ENCODE results near the gene AHNAK. TPM values are rescaled to one million over a fixed set of nuclear protein-coding genes. Genes with fewer than 3 reads are reported as not detected.

Gene AHNAK
- total and polyA plus RNA-seq, 2 of the 8 experiments (the other 6 are each of a cell fraction or from before 2014, with no cell fraction given), result 2.0 to 5.8 TPM

DNA sequence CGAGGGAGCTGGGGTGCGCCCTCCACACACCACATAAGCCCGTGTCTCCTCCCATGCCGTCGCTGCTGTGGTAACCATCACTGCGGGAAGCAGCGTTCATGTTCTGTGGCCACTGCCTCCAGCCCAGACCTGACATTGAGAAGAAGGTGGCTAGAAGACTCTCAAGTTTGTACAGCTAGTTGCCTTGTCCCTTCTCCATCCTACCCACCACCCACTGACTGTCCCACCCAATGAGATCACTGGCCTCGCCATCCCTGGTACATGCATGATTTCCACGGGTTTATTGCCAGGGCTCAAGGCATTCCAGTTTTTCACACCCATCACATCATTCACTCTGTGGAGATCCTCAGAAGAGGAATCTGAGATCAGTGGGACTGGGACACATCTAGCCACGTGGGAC is 33.0 kb downstream of the AHNAK start:
- no peak overlapping the region for H2BK12ac ChIP-seq (ENCODE audit: low read depth, low read length)
- no peak overlapping the region for H2AFZ ChIP-seq (ENCODE audit: low read length)
- no peak overlapping the region for H2BK15ac ChIP-seq (ENCODE audit: low read length)
- no peaks in the 10 kb centered on the region for H3K23me2 ChIP-seq (ENCODE audit: low read depth, low read length)
- H3K79me1 ChIP-seq (ENCODE audit: low read depth, low read length), result no peaks in the 10 kb centered on the region
- H3K9ac ChIP-seq (replicated peaks in 1 of 4; ENCODE audit: extremely low read depth in 1 of 4, low read depth in 3 of 4, low read length in 3 of 4), result no peak overlapping the region
- H3K79me2 ChIP-seq (ENCODE audit: control insufficient read depth in 1 of 2, insufficient read depth in 2 of 2, low read length in 2 of 2), result no peaks in the 10 kb centered on the region
- CTCF ChIA-PET (ENCODE audit: partially characterized antibody), result interaction anchor here (0.5 to 2.2 kb wide), 4 partner anchors 29 to 699 kb away, joined by 3 to 13 read pairs (median 6); no protein-coding TSS in a partner anchor
- H2BK120ac ChIP-seq (replicated peaks; ENCODE audit: low read depth, low read length), result no peak overlapping the region
- H3K4ac ChIP-seq (replicated peaks; ENCODE audit: insufficient read length, low read depth, low read length), result no peak overlapping the region
- no peak overlapping the region for H3K27ac ChIP-seq (ENCODE audit: low read depth, low read length)
- no peak overlapping the region for H2AK5ac ChIP-seq (ENCODE audit: low read depth, low read length)
- peaks cover 0 to 5% (median 3%) of the 10 kb centered on the region in 4 experiments; a peak in 2 of 7 replicates for H3K4me1 ChIP-seq (replicated peaks in 1 of 4; ENCODE audit: control insufficient read depth in 3 of 4, insufficient read depth in 4 of 4, low read length in 3 of 4)
- no peaks in the 10 kb centered on the region for H3K9me3 ChIP-seq (ENCODE audit: insufficient read depth in 2 of 2, low read depth in 1 of 2, low read length in 1 of 2)
- no peak overlapping the region for H3K56ac ChIP-seq (replicated peaks; ENCODE audit: insufficient read length, low read depth, low read length)
- no peak overlapping the region for H3K14ac ChIP-seq (ENCODE audit: insufficient read length)
- H4K91ac ChIP-seq (replicated peaks; ENCODE audit: insufficient read length, low read length), result no peak overlapping the region
- no peaks in the 10 kb centered on the region for H4K20me1 ChIP-seq (replicated peaks in 1 of 2; ENCODE audit: control insufficient read depth in 1 of 2, insufficient read depth in 2 of 2, low read length in 2 of 2)
- no peaks in the 10 kb centered on the region for H3K27me3 ChIP-seq (replicated peaks in 1 of 4; ENCODE audit: control insufficient read depth in 3 of 4, extremely low read depth in 1 of 4, insufficient read depth in 3 of 4, low read length in 3 of 4)
- FAIRE-seq (no peak), DNase-seq (ENCODE audit: low read depth in 1 of 2, low spot score in 2 of 2) (no peak)
- POLR2A ChIA-PET (ENCODE audit: partially characterized antibody), result interaction anchor here (1.1 kb wide), 1 partner anchor 60 kb away, joined by 3 read pairs; the partner anchor contains the start of gene EEF1G
- H2BK5ac ChIP-seq (ENCODE audit: low read depth, low read length), result no peak overlapping the region
- H3K4me2 ChIP-seq (ENCODE audit: insufficient read depth in 1 of 2, low read depth in 2 of 2, low read length in 2 of 2), result no peak overlapping the region
- 94% methylated on average over 8 of the region's 10 CpGs; no CpG with 5 or more reads in 1 of the 2 experiments for WGBS, 2 experiments (ENCODE audit: extremely low coverage in 1 of 2, insufficient coverage in 1 of 2, insufficient read length in 1 of 2, insufficient replicate concordance in 2 of 2, low coverage in 1 of 2, low lambda C conversion rate in 2 of 2, missing lambda C conversion rate in 1 of 2)
- no peak overlapping the region for H3K4me3 ChIP-seq (ENCODE audit: extremely low read depth in 1 of 4, insufficient read depth in 2 of 4, low read depth in 3 of 4, low read length in 4 of 4)
- H4K5ac ChIP-seq (ENCODE audit: insufficient read length, low read depth, low read length), result no peak overlapping the region
- no peak overlapping the region for H4K8ac ChIP-seq (ENCODE audit: extremely low read depth, insufficient read depth, low read length)
- H3K23ac ChIP-seq (ENCODE audit: insufficient read length), result no peak overlapping the region
- no peaks in the 10 kb centered on the region for H3K36me3 ChIP-seq (ENCODE audit: control insufficient read depth in 2 of 4, insufficient read depth in 4 of 4, low read length in 3 of 4)
- no peak overlapping the region for H3K18ac ChIP-seq (ENCODE audit: extremely low read depth, low read length)
- H2BK20ac ChIP-seq (ENCODE audit: low read length), result no peak overlapping the region
- TF ChIP-seq FOSL1 (IDR thresholded peaks at IDR 0.05; ENCODE audit: insufficient read depth, low read depth, low read length) (no peak), SP1 (IDR thresholded peaks at IDR 0.05; ENCODE audit: low read depth, low read length) (no peak), TBP (IDR thresholded peaks at IDR 0.05; ENCODE audit: low read depth, low read length) (no peak), ASH2L (IDR thresholded peaks at IDR 0.05; ENCODE audit: low read length) (no peak), RNF2 (IDR thresholded peaks at IDR 0.05; ENCODE audit: borderline replicate concordance, low read depth, low read length, missing control alignments, poor library complexity, severe bottlenecking) (no peak), KDM5A (IDR thresholded peaks at IDR 0.05; ENCODE audit: low read length) (no peak), SUZ12 (IDR thresholded peaks at IDR 0.05; ENCODE audit: low read length) (no peak), CREB1 (IDR thresholded peaks at IDR 0.05) (no peak), CBX5 (IDR thresholded peaks at IDR 0.05; ENCODE audit: low read depth, low read length) (no peak), POLR2AphosphoS5 (IDR thresholded peaks at IDR 0.05; ENCODE audit: low read depth, low read length) (no peak), GABPA (IDR thresholded peaks at IDR 0.05; ENCODE audit: borderline replicate concordance, insufficient read depth, low read length) (no peak), KDM1A (IDR thresholded peaks at IDR 0.05; ENCODE audit: borderline replicate concordance, low read length) (no peak), BACH1 (IDR thresholded peaks at IDR 0.05; ENCODE audit: low read length) (no peak), SP4 (IDR thresholded peaks at IDR 0.05; ENCODE audit: low read length) (no peak), TAF7 (optimal IDR thresholded peaks at IDR 0.05; ENCODE audit: borderline replicate concordance, low read depth, low read length) (no peak)
